Keratinocyte (primary cell): ENCODE results near the gene MAST2.

Experiments used
- CTCF ChIP-seq, 3 experiments: IDR thresholded peaks in 1 of 3; conservative IDR thresholded peaks in 1 of 3; optimal IDR thresholded peaks in 1 of 3; 2 replicates in 2 of 3; 3 replicates in 1 of 3; pipeline versions ENCODE3 to v1.5.1; 2011; ENCODE audit warnings: low read length in 3 of 3, mild to moderate bottlenecking in 3 of 3, moderate library complexity in 2 of 3, control low read depth in 1 of 3, inconsistent platforms in 1 of 3; ENCODE audit not compliant: insufficient read depth in 2 of 3; ENCODE audit errors: extremely low read depth in 1 of 3
- EZH2 ChIP-seq: IDR thresholded peaks from one replicate; pipeline ENCODE4 v1.6.1; 2012; ENCODE audit warnings: inconsistent platforms, mild to moderate bottlenecking, low read length, moderate library complexity

- TF ChIP-seq CTCF (optimal IDR thresholded peaks at IDR 0.05 in 1 of 3, IDR thresholded peaks at IDR 0.05 in 1 of 3, conservative IDR thresholded peaks at IDR 0.05 in 1 of 3; ENCODE audit: extremely low read depth in 1 of 3, insufficient read depth in 2 of 3, low read length in 3 of 3) (no peak), EZH2 (no peak)
Observed at GRCh38 chr1:45930258-45931150, 127.1 kb downstream of the MAST2 start.
